ENCODE data around the gene TRIM24.

Gene TRIM24

DNA sequence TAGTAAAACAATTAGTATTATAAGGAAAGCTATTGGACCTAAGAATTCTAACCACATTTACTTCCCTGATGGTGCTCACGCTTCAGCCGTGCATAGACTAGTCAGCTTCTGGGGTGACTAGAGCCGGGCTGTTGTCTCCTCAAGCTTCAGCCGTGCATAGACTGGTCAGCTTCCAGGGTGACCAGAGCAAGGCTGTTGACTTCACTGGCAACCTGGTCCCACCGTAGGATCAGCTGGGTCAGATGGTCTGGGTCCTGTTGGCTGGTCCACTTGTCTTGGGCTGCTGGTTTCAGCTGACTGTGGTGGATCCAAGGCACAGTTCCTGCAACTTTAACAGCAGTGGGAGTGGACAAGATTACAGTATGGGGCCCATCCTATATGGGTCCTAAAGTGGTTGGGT is 99.4 kb downstream of the TRIM24 start:
- H3K27ac ChIP-seq = no peak overlapping the region
- TF ChIP-seq, protein P1, sequence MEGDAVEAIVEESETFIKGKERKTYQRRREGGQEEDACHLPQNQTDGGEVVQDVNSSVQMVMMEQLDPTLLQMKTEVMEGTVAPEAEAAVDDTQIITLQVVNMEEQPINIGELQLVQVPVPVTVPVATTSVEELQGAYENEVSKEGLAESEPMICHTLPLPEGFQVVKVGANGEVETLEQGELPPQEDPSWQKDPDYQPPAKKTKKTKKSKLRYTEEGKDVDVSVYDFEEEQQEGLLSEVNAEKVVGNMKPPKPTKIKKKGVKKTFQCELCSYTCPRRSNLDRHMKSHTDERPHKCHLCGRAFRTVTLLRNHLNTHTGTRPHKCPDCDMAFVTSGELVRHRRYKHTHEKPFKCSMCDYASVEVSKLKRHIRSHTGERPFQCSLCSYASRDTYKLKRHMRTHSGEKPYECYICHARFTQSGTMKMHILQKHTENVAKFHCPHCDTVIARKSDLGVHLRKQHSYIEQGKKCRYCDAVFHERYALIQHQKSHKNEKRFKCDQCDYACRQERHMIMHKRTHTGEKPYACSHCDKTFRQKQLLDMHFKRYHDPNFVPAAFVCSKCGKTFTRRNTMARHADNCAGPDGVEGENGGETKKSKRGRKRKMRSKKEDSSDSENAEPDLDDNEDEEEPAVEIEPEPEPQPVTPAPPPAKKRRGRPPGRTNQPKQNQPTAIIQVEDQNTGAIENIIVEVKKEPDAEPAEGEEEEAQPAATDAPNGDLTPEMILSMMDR (IDR thresholded peaks at IDR 0.05) = no peak
- no peak for TF ChIP-seq ZFX (IDR thresholded peaks at IDR 0.05; ENCODE audit: borderline replicate concordance)

DNA sequence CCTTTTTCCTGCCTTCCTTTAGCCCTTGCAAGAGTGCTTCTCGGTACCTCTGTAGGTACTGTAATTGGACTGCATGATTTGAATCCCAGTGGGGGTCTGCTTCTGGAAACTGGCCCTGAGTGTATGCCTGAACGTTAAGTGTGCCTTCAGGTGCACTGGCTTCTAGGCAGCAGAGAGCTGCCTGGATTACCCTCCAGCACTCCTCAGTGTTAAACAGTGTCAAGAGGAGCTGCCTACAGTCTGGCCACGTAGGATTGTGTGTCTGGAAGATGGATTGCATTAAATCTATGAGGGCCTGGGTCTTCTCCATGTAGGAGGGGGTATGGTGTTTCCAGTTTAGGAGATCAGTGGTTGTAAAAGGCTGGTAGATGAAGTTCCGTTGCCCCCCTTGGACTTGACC is 103.7 kb downstream of the TRIM24 start:
- no peak overlapping the region for H3K27ac ChIP-seq
- TF ChIP-seq ZFX (IDR thresholded peaks at IDR 0.05; ENCODE audit: borderline replicate concordance) = no peak
- TF ChIP-seq, protein P1 (IDR thresholded peaks at IDR 0.05) = no peak

DNA sequence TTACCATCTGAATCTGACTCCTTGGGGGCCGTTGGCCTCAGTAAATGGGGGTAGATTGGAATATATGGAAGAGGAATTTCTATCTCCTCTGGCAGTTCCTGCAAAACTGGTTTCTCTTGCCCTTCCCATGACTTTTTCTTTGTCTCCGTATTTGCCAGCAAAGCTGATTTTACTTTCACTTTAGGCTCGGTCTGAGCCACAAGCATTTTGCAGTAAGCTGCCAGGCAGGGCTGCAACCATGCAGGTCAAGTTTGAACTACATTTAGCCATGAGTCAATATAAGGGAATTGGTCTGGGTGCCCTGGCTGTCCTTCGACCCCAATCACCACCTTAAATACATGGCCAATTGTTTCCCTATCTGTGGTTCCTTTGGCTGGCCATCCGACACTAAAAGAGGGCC is 104.3 kb downstream of the TRIM24 start:
- TF ChIP-seq, protein P1 (IDR thresholded peaks at IDR 0.05) = no peak
- TF ChIP-seq ZFX (IDR thresholded peaks at IDR 0.05; ENCODE audit: borderline replicate concordance) = no peak
- no peak overlapping the region for H3K27ac ChIP-seq

DNA sequence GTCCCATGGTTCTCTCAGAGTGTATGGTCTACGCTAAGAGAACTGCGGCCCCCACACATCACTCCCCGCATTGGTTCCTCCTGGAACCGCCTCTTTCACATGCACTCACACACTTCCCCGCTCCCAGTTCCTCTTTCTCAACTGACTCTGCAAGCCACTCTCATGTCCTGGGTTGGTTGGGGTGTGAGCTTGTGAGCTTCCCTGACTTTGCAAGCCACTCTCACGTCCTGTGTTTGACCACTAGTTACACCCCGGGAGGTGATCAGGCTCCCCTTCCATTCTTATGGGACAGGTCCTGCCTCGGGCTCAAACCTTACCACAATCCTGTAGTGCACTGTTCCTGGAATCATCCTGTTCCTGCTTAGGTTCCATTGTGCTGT is 105.0 kb downstream of the TRIM24 start:
- no peak for TF ChIP-seq ZFX (IDR thresholded peaks at IDR 0.05; ENCODE audit: borderline replicate concordance)
- TF ChIP-seq, protein P1 (IDR thresholded peaks at IDR 0.05) = no peak

DNA sequence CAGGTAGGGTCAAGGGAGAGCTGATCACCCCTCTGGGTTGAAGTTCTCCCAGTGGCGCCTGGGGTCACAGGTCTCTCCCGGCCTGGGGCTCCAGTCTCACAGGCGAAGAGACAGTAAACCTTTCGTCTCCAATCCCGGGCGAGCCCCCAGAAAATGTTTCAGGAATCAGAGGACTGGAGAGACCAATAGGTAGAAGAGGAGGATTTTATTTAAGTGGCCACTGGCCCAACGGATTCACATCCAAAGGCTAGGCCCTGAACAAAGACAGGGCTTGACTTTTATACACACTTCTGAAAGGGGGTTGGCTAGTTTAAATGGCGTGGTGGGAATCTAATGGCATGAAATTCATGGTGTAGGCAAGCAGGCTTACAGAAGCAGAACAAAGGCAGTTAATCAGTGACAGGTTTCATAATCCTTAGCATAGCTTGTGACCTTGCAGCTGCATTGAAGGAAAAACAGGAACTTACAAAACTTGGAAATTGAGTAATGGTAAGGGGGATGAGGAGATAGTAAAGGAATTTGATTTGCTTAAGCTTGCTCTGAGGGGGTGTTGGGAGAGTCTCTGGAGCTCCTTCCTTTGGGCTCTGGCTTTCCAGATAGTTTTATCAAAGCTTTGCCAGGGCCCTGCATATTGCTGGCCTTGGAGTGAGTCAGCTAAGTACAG is 105.5 kb downstream of the TRIM24 start:
- TF ChIP-seq, protein P1 (IDR thresholded peaks at IDR 0.05) = no peak
- no peak for TF ChIP-seq ZFX (IDR thresholded peaks at IDR 0.05; ENCODE audit: borderline replicate concordance)
- no peak overlapping the region for H3K27ac ChIP-seq

More for the DNA sequence above, 105.0 kb downstream of the TRIM24 start:
- no peak overlapping the region for H3K27ac ChIP-seq

DNA sequence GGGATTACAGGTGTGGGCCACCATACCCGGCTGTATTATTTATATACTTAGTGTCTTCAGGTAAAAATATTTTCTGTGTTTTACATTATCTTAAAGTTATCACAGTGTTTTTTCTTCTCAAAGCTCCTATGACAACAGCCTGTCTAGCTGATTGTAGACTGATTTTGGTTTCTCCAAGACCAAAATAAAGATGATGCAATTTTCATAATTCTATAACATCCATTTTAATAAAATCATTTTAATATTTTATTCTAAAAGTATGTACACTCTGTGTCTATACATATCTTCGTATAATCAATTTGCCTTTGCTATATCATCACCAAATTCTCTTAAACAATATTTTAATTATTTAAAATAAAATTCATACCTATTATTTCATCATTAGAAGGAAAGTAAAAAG is 108.6 kb downstream of the TRIM24 start:
- TF ChIP-seq ZFX (IDR thresholded peaks at IDR 0.05; ENCODE audit: borderline replicate concordance) = no peak
- TF ChIP-seq, protein P1 (IDR thresholded peaks at IDR 0.05) = no peak

DNA sequence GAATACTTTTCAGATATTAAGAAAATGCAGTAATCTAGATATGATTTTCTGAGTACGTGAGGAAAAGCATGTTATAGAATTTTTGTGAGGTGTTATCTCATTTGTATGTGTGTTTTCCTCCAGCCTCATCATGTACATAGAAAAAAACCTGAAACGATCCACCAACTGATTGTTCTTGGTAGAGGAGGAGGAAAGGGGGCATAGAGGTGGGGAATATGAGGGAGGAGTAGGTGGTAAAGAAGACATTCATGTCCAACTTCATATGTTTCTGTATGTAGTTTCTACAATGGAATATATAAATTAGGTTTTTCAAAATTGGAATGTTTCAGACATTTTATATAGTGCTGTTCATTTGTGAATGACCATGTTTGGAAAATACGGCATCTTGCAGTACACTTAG is 109.4 kb downstream of the TRIM24 start:
- H3K27ac ChIP-seq = peak overlapping the region; percentile 22; the same call in 1 of the 2 replicates
- no peak for TF ChIP-seq ZFX (IDR thresholded peaks at IDR 0.05; ENCODE audit: borderline replicate concordance)
- TF ChIP-seq, protein P1 (IDR thresholded peaks at IDR 0.05) = no peak

More for the DNA sequence above, 108.6 kb downstream of the TRIM24 start:
- H3K27ac ChIP-seq = no peak overlapping the region

All from 22Rv1 (cell line).